ENCODE data around the gene MEP1A.

DNA sequence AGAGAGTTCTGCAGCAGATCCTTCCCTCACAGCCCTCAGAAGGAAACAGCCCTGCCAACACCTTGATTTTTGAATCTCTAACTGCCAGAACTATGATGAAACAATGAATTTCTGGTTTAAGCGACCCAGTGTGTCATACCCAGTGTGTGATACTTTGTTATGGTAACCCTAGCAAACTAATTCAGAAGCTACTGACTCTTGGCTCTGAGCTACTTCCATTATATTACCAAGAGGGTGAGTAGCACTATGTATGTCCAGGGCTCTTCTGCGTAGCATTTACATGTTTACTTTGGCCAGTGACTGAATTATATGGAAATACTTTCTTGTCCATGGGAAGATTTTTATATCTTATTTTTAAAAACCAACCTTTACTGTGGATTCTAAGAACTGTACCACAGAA is 29.7 kb upstream of the MEP1A start:
- no peak for TF ChIP-seq CTCF (IDR thresholded peaks at IDR 0.05; ENCODE audit: low read depth, low read length)
- no peak for TF ChIP-seq EZH2phosphoT487 (IDR thresholded peaks at IDR 0.05; ENCODE audit: low read depth)

Measured in OCI-LY3 (cell line).